Hepatocyte (in vitro differentiated cells): ENCODE measurements around the gene KIRREL1. TPM values are rescaled to one million over a fixed set of nuclear protein-coding genes. Genes with fewer than 3 reads are reported as not detected.
A peak's percentile ranks its signal among the peaks of the same experiment; 100 is the strongest.

Experiments
- DNase-seq: peaks from one replicate; pipeline ENCODE4 v3.0.0-alpha.2; 2016; ENCODE audit warnings: low spot score
- H2AFZ ChIP-seq: fragments of 200-600 bp; sonication (generic); 2 replicates; pipeline ENCODE4 v1.6.0; 2016; ENCODE audit warnings: antibody characterized with exemption, mild to moderate bottlenecking
- H3K27ac ChIP-seq: fragments of 200-600 bp; sonication (generic); 2 replicates; pipeline ENCODE4 v1.5.1; 2016; ENCODE audit warnings: mild to moderate bottlenecking
- H3K27me3 ChIP-seq: fragments of 200-600 bp; sonication (generic); 2 replicates; pipeline ENCODE4 v1.6.1; 2016
- H3K36me3 ChIP-seq: fragments of 200-600 bp; sonication (generic); replicated peaks from 2 replicates; pipeline ENCODE4 v1.5.1; 2016; ENCODE audit warnings: low read depth; ENCODE audit not compliant: insufficient read depth
- H3K4me1 ChIP-seq: fragments of 200-600 bp; sonication (generic); 2 replicates; pipeline ENCODE4 v1.5.1; 2016; ENCODE audit warnings: mild to moderate bottlenecking, moderate library complexity; ENCODE audit not compliant: insufficient read depth
- H3K4me2 ChIP-seq: fragments of 200-600 bp; sonication (generic); 2 replicates; pipeline ENCODE4 v1.6.0; 2016
- H3K4me3 ChIP-seq: fragments of 200-600 bp; sonication (generic); 2 replicates; pipeline ENCODE4 v1.5.1; 2016; ENCODE audit warnings: mild to moderate bottlenecking
- H3K79me2 ChIP-seq: fragments of 200-600 bp; sonication (generic); 2 replicates; pipeline ENCODE4 v1.6.0; 2017; ENCODE audit warnings: mild to moderate bottlenecking
- H3K9me2 ChIP-seq: fragments of 200-600 bp; sonication (generic); replicated peaks from 2 replicates; pipeline ENCODE4 v1.6.0; 2017; ENCODE audit warnings: mild to moderate bottlenecking; ENCODE audit not compliant: insufficient read depth
- H3K9me3 ChIP-seq: fragments of 200-600 bp; sonication (generic); 2 replicates; pipeline ENCODE4 v1.5.1; 2016; ENCODE audit warnings: low read depth, mild to moderate bottlenecking
- H4K20me1 ChIP-seq: fragments of 200-600 bp; sonication (generic); 2 replicates; pipeline ENCODE4 v1.6.0; 2016; ENCODE audit warnings: mild to moderate bottlenecking; ENCODE audit not compliant: insufficient read depth, poor library complexity, severe bottlenecking
- EZH2 ChIP-seq: fragments of 200-600 bp; sonication (generic); IDR thresholded peaks from 2 replicates; pipeline ENCODE4 v1.6.1; 2016; ENCODE audit warnings: antibody characterized with exemption, mild to moderate bottlenecking, borderline replicate concordance
- EZH2phosphoT487 ChIP-seq: fragments of 200-600 bp; sonication (generic); IDR thresholded peaks from one replicate; pipeline ENCODE4 v1.6.1; 2018; ENCODE audit warnings: antibody characterized with exemption, mild to moderate bottlenecking, low read depth, moderate library complexity; ENCODE audit not compliant: unreplicated experiment, severe bottlenecking
- WGBS: methylation state at CpG from one replicate; pipeline ENCODE4 v1.1.6; 2016; ENCODE audit warnings: low lambda C conversion rate; ENCODE audit errors: missing lambda C conversion rate; 5-methylcytosine and 5-hydroxymethylcytosine counted together
- polyA plus RNA-seq: library from polyadenylated mRNA; unstranded; fragments of >200 nt; fragmentation: Nextera tagmentation; extraction: Ambion mirVana; gene quantifications from 2 replicates; pipeline ENCODE4 v1.2.1, GENCODE V29; 2016
- total RNA-seq: library from RNA; depleted of rRNA; stranded (reverse); fragments of >200 nt; gene quantifications from 2 replicates; pipeline ENCODE4 v1.2.3, GENCODE V29; 2014
- TF ChIP-seq, protein P1 (sequence below): fragments of 200-600 bp; sonication (generic); IDR thresholded peaks from 2 replicates; pipeline ENCODE4 v1.5.1; 2016; ENCODE audit warnings: antibody characterized with exemption, mild to moderate bottlenecking; ENCODE audit not compliant: poor library complexity

The KIRREL1 gene
- total and polyA plus RNA-seq, 2 experiments from 2014 or later, result 20.4 to 47.1 TPM

DNA sequence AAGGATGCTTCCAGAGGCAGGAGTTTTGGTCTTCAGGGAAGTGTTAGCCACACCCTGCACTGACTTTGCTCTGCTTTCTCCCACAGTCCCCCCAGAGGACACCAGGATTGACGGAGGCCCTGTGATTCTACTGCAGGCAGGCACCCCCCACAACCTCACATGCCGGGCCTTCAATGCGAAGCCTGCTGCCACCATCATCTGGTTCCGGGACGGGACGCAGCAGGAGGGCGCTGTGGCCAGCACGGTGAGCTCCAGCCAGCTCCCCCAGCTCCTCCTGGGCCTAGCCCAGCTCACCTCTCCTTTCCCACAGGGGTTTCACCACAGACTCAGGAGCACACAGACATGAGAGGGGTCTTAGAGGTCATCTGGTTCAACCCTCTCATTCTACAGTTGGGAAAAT lies 90.9 kb downstream of the KIRREL1 start:
- no peak overlapping the region for H3K4me3 ChIP-seq
- no peak overlapping the region for H3K4me2 ChIP-seq
- WGBS, result 96% methylated on average over 8 of the region's 8 CpGs
- H3K4me1 ChIP-seq, result no peaks in the 10 kb centered on the region
- no peaks in the 10 kb centered on the region for H3K9me3 ChIP-seq
- no peaks in the 10 kb centered on the region for H3K9me2 ChIP-seq
- DNase-seq, result no peak
- no peaks in the 10 kb centered on the region for H4K20me1 ChIP-seq
- H3K79me2 ChIP-seq, result no peaks in the 10 kb centered on the region
- H2AFZ ChIP-seq, result no peak overlapping the region
- no peaks in the 10 kb centered on the region for H3K27me3 ChIP-seq
- H3K36me3 ChIP-seq, result no peaks in the 10 kb centered on the region
- H3K27ac ChIP-seq, result no peak overlapping the region
- TF ChIP-seq EZH2phosphoT487 (no peak), EZH2 (no peak)
- TF ChIP-seq, protein P1, sequence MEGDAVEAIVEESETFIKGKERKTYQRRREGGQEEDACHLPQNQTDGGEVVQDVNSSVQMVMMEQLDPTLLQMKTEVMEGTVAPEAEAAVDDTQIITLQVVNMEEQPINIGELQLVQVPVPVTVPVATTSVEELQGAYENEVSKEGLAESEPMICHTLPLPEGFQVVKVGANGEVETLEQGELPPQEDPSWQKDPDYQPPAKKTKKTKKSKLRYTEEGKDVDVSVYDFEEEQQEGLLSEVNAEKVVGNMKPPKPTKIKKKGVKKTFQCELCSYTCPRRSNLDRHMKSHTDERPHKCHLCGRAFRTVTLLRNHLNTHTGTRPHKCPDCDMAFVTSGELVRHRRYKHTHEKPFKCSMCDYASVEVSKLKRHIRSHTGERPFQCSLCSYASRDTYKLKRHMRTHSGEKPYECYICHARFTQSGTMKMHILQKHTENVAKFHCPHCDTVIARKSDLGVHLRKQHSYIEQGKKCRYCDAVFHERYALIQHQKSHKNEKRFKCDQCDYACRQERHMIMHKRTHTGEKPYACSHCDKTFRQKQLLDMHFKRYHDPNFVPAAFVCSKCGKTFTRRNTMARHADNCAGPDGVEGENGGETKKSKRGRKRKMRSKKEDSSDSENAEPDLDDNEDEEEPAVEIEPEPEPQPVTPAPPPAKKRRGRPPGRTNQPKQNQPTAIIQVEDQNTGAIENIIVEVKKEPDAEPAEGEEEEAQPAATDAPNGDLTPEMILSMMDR, result no peak

DNA sequence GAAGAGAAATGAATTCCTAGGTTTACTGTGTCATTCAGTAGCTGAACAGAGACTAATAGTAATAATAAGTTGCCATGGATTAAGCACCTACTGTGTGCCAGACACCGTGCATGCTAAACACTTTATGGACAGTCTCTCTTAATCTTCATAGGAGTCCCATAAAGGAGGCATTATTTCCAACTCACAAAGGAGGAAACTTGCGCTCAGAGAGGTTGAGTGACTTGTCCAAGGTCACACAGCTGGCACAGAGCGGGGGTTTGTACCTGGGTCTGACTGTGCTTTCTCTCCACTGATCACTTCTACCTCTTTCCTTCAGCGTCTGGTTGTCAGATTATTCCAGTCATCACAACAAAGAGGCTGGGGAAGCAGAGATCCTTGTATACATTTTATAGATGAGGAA lies 91.3 kb downstream of the KIRREL1 start:
- WGBS, result 90% methylated on average over 4 of the region's 4 CpGs
- Histone ChIP-seq H3K9me3 (no peaks in the 10 kb centered on the region), H3K4me2 (no peak overlapping the region), H3K79me2 (no peaks in the 10 kb centered on the region), H2AFZ (no peak overlapping the region), H3K27me3 (no peaks in the 10 kb centered on the region), H3K4me1 (no peaks in the 10 kb centered on the region), H3K4me3 (no peak overlapping the region), H3K27ac (no peak overlapping the region), H3K36me3 (no peaks in the 10 kb centered on the region), H4K20me1 (no peaks in the 10 kb centered on the region), H3K9me2 (no peaks in the 10 kb centered on the region)
- no peak for DNase-seq
- TF ChIP-seq, protein P1, result no peak
- TF ChIP-seq EZH2, result no peak
- TF ChIP-seq EZH2phosphoT487, result no peak

DNA sequence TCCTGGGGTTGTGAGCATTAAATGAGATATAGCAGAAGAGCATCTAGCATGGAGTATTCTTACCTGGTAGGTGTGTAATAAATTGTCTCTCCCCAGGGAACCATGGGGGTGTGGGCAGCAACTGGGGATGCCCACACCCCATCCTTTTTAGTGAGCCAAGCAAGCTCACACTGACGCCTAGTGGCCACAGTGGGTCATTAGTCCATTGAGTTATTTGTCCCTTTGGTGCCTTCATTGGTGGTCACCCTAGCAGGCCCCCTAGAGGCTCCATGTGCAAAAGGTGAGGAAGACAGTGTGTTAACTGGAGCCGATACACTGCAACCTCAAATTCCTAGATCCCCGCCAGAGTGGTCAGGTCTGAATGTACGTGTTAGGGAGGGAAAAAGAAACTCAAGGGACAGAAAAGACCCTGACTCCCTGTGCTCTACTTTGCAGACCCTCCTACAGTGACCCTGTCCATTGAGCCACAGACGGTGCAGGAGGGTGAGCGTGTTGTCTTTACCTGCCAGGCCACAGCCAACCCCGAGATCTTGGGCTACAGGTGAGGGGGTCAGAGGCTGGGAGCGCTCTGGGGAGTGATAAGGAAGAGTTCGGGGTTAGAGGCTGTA lies 94.0 kb downstream of the KIRREL1 start:
- TF ChIP-seq EZH2 (no peak), EZH2phosphoT487 (no peak)
- TF ChIP-seq, protein P1, result peak; percentile 88
- H3K27me3 ChIP-seq, result no peaks in the 10 kb centered on the region
- H2AFZ ChIP-seq, result no peak overlapping the region
- H3K4me1 ChIP-seq, result no peaks in the 10 kb centered on the region
- no peaks in the 10 kb centered on the region for H3K9me3 ChIP-seq
- DNase-seq, result peak; percentile 82
- H4K20me1 ChIP-seq, result no peaks in the 10 kb centered on the region
- H3K79me2 ChIP-seq, result no peaks in the 10 kb centered on the region
- no peak overlapping the region for H3K4me2 ChIP-seq
- no peak overlapping the region for H3K27ac ChIP-seq
- 57% methylated on average over 9 of the region's 9 CpGs for WGBS
- no peak overlapping the region for H3K4me3 ChIP-seq
- no peaks in the 10 kb centered on the region for H3K36me3 ChIP-seq
- H3K9me2 ChIP-seq, result no peaks in the 10 kb centered on the region
